ENCODE results near the gene SLC25A33. TPM values are rescaled to one million over a fixed set of nuclear protein-coding genes. Genes with fewer than 3 reads are reported as not detected.
"Not testable (repeated sequence)": the region's sequence is repeated elsewhere in the genome, so short reads cannot be mapped to it uniquely, and the experiment has no call there.

The SLC25A33 gene
- total RNA-seq, 1 donor from 2014 or later, result 3.8 TPM

DNA sequence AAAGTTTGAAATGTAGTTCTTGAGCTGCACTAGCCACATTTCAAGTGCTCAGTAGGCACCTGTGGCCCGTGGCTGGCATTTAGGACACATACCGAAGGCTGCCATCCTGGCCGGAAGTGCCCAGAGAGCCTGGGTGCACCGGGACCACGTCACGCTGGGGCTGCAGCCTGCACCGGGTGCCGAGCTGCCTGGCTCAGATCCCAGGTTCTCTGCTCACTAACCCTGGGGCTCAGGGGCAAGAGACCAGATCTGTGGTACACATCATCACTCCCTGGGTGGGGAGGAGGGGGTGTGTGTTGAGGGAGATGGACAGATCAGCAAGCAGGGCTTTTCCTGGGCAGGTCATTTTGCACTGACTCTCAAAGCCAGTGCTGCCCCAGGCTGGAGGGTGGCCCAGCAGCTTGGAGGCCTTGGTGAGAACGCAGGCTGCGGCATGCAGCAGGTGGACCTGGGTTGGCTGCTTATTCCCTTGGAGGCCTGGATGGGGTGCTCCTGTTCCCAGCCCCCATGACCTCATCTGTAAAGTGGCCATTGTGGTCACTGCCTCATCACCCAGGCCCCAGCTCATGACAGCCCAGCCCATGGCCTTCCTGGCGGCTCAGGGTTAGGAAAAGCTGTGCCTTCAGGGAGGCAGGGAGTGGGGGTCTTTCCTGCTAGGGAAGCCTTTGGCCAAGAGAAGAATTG is 73.0 kb downstream of the SLC25A33 start:
- intact Hi-C loops (cut with micrococcal nuclease), result no loop called here
- DNase-seq (no peak), ATAC-seq (no peak)

- DNase-seq (no peak), ATAC-seq (no peak)
- intact Hi-C loops (cut with micrococcal nuclease), result no loop called here
These were observed 73.8 kb downstream of the SLC25A33 start for GRCh38 chr1:9612871-9613624.

GRCh38 chr1:9613625-9614299 is 74.5 kb downstream of the SLC25A33 start:
- intact Hi-C loops (cut with micrococcal nuclease), result no loop called here
- ATAC-seq (no peak), DNase-seq (no peak)

GRCh38 chr1:9615316-9616063 is 76.2 kb downstream of the SLC25A33 start:
- intact Hi-C loops (cut with micrococcal nuclease), result no loop called here
- peak; percentile 60 for DNase-seq
- ATAC-seq, result peak; percentile 55

DNA sequence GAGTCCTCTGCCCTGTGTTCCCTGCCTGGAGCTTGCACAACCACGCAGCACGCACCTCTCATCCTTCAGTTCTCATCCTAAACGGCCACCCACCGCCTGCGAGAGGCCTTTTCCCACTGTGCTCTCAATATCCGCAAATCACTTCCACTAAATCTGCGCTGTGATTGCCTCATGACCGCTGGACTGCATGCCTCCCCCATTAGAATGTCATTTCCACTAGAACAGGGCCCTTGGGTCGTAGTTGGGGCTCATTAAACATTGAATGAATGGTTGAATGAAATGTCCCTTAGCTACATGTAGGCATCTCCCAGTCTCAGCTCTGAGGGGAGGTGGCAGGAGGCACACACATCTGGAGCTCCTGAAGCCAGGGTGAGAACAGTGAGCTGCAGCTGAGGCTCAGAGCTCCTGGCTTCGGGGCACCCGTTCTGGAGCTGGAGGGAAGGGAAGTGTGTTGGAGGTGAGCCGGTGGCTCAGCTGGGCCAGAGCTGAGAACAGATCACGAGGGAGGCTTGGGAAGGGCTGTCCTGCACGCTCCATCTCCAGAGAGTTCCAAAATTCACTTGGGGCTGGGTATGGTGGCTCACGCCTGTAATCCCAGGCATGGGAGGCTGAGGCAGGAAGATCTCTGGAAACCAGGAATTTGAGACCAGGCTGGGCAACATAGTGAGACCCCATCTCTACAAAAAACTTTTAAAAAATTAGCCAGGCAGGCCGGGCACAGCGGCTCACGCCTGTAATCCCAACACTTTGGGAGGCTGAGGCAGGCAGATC is 79.8 kb downstream of the SLC25A33 start:
- no peak for DNase-seq
- intact Hi-C loops (cut with micrococcal nuclease), result no loop called here
- no peak for ATAC-seq

DNA sequence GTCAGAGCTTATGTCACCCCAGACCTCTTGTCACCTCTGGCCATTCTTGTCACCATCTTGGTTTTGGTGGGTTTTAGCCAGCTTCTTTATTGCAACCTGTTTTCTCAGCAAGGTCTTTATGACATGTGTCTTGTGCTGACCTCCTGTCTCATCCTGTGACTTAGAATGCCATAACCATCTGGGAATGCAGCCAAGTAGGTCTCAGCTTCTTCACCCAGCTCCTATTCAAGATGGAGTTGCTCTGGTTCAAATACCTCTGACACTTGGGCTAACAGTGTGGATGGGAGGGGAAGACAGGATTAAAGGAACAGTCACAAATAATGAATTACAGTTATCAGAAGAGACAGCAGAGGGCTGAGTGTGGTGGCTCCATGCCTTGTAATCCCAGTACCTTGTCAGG is 81.8 kb downstream of the SLC25A33 start:
- intact Hi-C loops (cut with micrococcal nuclease), result no loop called here
- ATAC-seq, result no peak
- DNase-seq, result no peak

GRCh38 chr1:9624081-9624480 is 84.8 kb downstream of the SLC25A33 start:
- intact Hi-C loops (cut with micrococcal nuclease), result no loop called here
- DNase-seq (no peak), ATAC-seq (no peak)

DNA sequence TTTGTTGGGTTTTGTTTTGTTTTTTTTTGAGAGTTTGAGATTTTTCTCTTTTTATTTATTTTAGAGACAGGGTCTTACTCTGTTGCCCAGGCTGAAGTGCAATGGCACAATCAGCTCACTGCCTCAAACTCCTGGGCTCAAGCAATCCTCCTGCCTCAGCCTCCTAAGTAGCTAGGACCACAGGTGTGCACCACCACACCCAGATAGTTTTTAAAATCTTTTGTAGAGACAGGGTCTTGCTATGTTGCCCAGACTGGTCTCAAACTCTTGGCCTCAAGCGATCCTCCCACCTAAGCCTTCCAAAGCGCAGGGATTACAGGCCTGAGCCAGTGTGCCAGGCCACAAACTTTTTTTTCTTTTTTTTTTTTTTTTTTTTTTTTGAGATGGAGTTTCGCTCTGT is 85.8 kb downstream of the SLC25A33 start:
- intact Hi-C loops (cut with micrococcal nuclease); DNase-seq; ATAC-seq: not testable (repeated sequence)

GRCh38 chr1:9626201-9626608 is 86.9 kb downstream of the SLC25A33 start:
- intact Hi-C loops (cut with micrococcal nuclease), result no loop called here
- DNase-seq (no peak), ATAC-seq (no peak)

- intact Hi-C loops (cut with micrococcal nuclease), result no loop called here
- ATAC-seq, result no peak
- no peak for DNase-seq
These were observed 89.5 kb downstream of the SLC25A33 start for GRCh38 chr1:9628541-9629444.

- ATAC-seq, result peak; percentile 59
- DNase-seq, result peak; percentile 69
- intact Hi-C loops (cut with micrococcal nuclease), result no loop called here
These were observed 90.4 kb downstream of the SLC25A33 start for GRCh38 chr1:9629445-9630201.

- DNase-seq (no peak), ATAC-seq (no peak)
- intact Hi-C loops (cut with micrococcal nuclease), result no loop called here
These were observed 91.3 kb downstream of the SLC25A33 start for GRCh38 chr1:9630331-9631111.

DNA sequence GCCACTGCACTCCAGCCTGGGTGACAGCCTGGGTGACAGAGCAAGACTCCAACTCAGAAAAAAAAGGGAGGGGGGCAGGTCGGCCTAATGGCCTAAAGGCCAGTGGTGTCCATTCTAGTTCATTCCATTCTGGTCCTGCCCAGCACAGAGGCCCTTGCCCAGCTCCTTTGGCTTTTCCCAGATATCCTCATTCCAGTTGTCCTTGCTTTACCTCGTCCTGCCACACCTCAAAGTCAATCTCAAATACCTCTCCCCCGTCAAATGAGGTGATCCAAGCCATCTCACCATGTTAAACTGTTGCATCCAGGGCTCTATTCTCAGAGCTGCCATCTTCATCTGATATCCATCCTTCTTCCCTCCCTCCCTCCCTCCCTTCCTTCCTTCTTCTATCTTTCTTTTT is 92.3 kb downstream of the SLC25A33 start:
- DNase-seq (no peak), ATAC-seq (no peak)
- intact Hi-C loops (cut with micrococcal nuclease), result no loop called here

DNA sequence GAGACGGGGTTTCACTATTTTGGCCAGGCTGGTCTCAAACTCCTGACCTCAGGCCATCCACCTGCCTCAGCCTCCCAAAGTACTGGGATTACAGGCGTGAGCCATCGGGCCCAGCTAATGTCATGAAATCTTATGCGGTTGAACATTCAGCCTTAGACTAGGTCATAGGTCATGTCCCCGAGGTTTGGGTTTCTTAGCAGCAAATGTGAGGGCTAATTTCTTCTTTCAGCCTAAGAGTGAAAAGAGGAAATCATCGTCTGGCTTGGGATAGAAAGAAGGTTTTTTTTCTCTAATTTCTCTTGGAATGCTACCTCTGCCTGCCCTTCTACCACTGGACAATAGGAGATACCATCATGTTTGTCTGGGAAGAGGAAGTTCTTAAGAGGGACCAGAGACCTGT is 94.2 kb downstream of the SLC25A33 start:
- intact Hi-C loops (cut with micrococcal nuclease), result no loop called here
- DNase-seq, result no peak
- ATAC-seq, result no peak

DNA sequence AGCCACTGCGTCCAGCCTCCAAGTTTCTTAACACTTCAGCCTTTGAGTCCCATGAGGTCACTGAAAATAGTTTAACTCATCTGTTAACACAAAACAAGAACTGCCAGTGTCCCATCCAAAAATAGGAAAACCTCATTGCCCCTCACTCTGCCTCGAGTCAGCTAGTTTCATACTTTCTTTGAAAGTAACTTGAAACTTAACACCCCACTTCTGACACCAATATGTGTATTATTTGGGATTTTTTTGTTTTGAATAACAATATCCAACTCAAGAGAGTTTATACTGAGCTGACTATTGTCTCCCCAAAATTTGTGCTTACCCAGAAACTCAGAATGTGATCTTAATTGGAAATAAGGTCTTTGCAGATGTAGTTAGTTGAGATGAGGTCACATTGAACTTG is 95.3 kb downstream of the SLC25A33 start:
- no peak for ATAC-seq
- DNase-seq, result no peak
- intact Hi-C loops (cut with micrococcal nuclease), result no loop called here

Data from left ventricle myocardium superior (tissue), 1 donor.